ENCODE results near the gene NTNG1. TPM values are rescaled to one million over a fixed set of nuclear protein-coding genes. Genes with fewer than 3 reads are reported as not detected.

NTNG1 gene
- total and polyA plus RNA-seq, 10 of the 15 experiments (the other 5 are each of a cell fraction or from before 2014, with no cell fraction given) = 0.18 to 2.3 (median 1.1) TPM; not detected in 1

- Histone ChIP-seq H3K27ac (ENCODE audit: control insufficient read depth, insufficient read depth) (no peak overlapping the region), H3K4me3 (no peak overlapping the region), H3K27me3 (replicated peaks in 1 of 2; ENCODE audit: control insufficient read depth in 2 of 2, insufficient read depth in 2 of 2, low read length in 1 of 2) (no peaks in the 10 kb centered on the region), H2AFZ (ENCODE audit: control insufficient read depth, low read depth, low read length) (no peak overlapping the region), H3K36me3 (ENCODE audit: control insufficient read depth in 2 of 2, insufficient read depth in 2 of 2, low read length in 1 of 2) (no peaks in the 10 kb centered on the region), H3K4me1 (ENCODE audit: control insufficient read depth, insufficient read depth, low read length) (peaks cover 6% of the 10 kb centered on the region; the same call in 1 of the 2 replicates), H3K9ac (ENCODE audit: control insufficient read depth, insufficient read depth, low read length) (no peak overlapping the region), H3K9me3 (replicated peaks; ENCODE audit: control insufficient read depth, insufficient read depth, low read length) (no peaks in the 10 kb centered on the region), H4K20me1 (ENCODE audit: control insufficient read depth, insufficient read depth) (no peaks in the 10 kb centered on the region), H3K4me2 (ENCODE audit: control insufficient read depth, insufficient read depth) (no peak overlapping the region), H3K79me2 (ENCODE audit: control insufficient read depth, insufficient read depth, low read length) (no peaks in the 10 kb centered on the region)
- in situ Hi-C loops (cut with MboI) (loop anchor here (10.0 kb wide), 1 partner anchor 90 kb away; no protein-coding TSS in a partner anchor), intact Hi-C loops (cut with micrococcal nuclease; ENCODE audit: unreplicated experiment) (no loop called here)
- FAIRE-seq (no peak), ATAC-seq (0 out of 3 replicates have a peak, but pooled peaks have one; percentile 19), DNase-seq (ENCODE audit: low read depth, low spot score) (no peak)
- no TSS peak for BruUV-seq (replicated peaks)
- SMC1A ChIA-PET (ENCODE audit: uncharacterized antibody, unreplicated experiment) = interaction anchor here (0.9 to 9.3 kb wide), 6 partner anchors 12 to 95 kb away, joined by 3 to 156 read pairs (median 52); no protein-coding TSS in a partner anchor
- CTCF ChIA-PET = interaction anchor here (1.7 to 14.4 kb wide), 5 partner anchors 10 to 94 kb away, joined by 6 to 314 read pairs (median 110); no protein-coding TSS in a partner anchor
- RAD21 ChIA-PET (ENCODE audit: unreplicated experiment) = interaction anchor here (1.1 to 11.4 kb wide), 4 partner anchors 16 to 158 kb away, joined by 3 to 178 read pairs (median 55); no protein-coding TSS in a partner anchor
- POLR2A ChIA-PET = interaction anchor here (1.6 kb wide), 1 partner anchor 16 kb away, joined by 3 read pairs; no protein-coding TSS in a partner anchor
- TF ChIP-seq ATF3 (IDR thresholded peaks at IDR 0.05; ENCODE audit: borderline replicate concordance, extremely low read depth, low read depth, low read length) = no peak
- no peak for TF ChIP-seq CEBPZ (IDR thresholded peaks at IDR 0.05; ENCODE audit: low read depth, low read length)
- TF ChIP-seq, protein P1, sequence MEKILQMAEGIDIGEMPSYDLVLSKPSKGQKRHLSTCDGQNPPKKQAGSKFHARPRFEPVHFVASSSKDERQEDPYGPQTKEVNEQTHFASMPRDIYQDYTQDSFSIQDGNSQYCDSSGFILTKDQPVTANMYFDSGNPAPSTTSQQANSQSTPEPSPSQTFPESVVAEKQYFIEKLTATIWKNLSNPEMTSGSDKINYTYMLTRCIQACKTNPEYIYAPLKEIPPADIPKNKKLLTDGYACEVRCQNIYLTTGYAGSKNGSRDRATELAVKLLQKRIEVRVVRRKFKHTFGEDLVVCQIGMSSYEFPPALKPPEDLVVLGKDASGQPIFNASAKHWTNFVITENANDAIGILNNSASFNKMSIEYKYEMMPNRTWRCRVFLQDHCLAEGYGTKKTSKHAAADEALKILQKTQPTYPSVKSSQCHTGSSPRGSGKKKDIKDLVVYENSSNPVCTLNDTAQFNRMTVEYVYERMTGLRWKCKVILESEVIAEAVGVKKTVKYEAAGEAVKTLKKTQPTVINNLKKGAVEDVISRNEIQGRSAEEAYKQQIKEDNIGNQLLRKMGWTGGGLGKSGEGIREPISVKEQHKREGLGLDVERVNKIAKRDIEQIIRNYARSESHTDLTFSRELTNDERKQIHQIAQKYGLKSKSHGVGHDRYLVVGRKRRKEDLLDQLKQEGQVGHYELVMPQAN (conservative IDR thresholded peaks at IDR 0.05) = no peak
- no peak for TF ChIP-seq MEF2B (IDR thresholded peaks at IDR 0.05; ENCODE audit: partially characterized antibody, poor library complexity, severe bottlenecking)
- no peak for TF ChIP-seq CBX3 (IDR thresholded peaks at IDR 0.05; ENCODE audit: borderline replicate concordance, low read depth)
- no peak for TF ChIP-seq FOXK2 (IDR thresholded peaks at IDR 0.05)
- TF ChIP-seq CHD1 (IDR thresholded peaks at IDR 0.05; ENCODE audit: low read depth, low read length) = no peak
- TF ChIP-seq ZZZ3 (IDR thresholded peaks at IDR 0.05; ENCODE audit: control insufficient read depth, insufficient read length, low read depth) = no peak
- TF ChIP-seq FOS (IDR thresholded peaks at IDR 0.05; ENCODE audit: borderline replicate concordance, extremely low read depth, insufficient read length) = no peak
- TF ChIP-seq MTA2 (IDR thresholded peaks at IDR 0.05; ENCODE audit: low read depth) = no peak
- TF ChIP-seq SREBF2 (IDR thresholded peaks at IDR 0.05; ENCODE audit: low read length) = no peak
- TF ChIP-seq CHD2 (IDR thresholded peaks at IDR 0.05; ENCODE audit: borderline replicate concordance, low read depth, low read length) = no peak
- TF ChIP-seq ZNF384 (IDR thresholded peaks at IDR 0.05; ENCODE audit: borderline replicate concordance, low read depth, low read length) = no peak
- TF ChIP-seq NFYA (IDR thresholded peaks at IDR 0.05; ENCODE audit: borderline replicate concordance, low read depth, low read length) = no peak
These were observed 293.5 kb downstream of the NTNG1 start for GRCh38 chr1:107434361-107434693.
